ENCODE data around the gene RPRM. TPM values are rescaled to one million over a fixed set of nuclear protein-coding genes. Genes with fewer than 3 reads are reported as not detected.

RPRM gene
- total RNA-seq, 1 experiment from 2014 or later = 38.4 TPM

DNA sequence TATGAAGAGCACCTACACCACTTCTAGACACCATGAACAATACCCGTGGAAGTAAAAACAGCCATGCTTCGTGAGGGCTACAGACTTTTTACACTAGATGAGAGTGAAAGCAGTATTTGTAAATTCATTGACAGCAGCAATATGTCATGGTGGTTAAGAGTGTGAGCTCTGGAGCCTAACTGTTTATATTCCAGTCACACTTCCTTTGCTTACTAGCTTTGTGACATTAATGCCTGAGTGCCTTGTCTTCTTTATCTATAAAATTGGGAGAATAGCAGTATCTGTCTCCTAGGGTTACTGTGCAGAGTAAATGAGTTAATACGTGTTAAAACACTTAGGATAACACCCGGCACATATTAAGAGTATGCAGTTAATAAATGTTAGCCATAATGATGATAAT lies 33.8 kb upstream of the RPRM start:
- Histone ChIP-seq H3K23me2 (ENCODE audit: insufficient read length, low read depth, low read length, poor library complexity, severe bottlenecking) (no peaks in the 10 kb centered on the region), H3K18ac (ENCODE audit: insufficient read length, low read depth, low read length) (no peak overlapping the region), H2AK5ac (ENCODE audit: insufficient read length, low read length) (no peak overlapping the region), H3K4ac (ENCODE audit: low read depth, low read length) (no peak overlapping the region), H4K8ac (replicated peaks; ENCODE audit: insufficient read length, low read depth, low read length) (no peak overlapping the region), H4K20me1 (ENCODE audit: control insufficient read depth, insufficient read depth, insufficient read length) (no peaks in the 10 kb centered on the region), H4K91ac (ENCODE audit: insufficient read length, low read depth, low read length) (no peak overlapping the region), H2BK120ac (ENCODE audit: low read depth, low read length, poor library complexity, severe bottlenecking) (no peak overlapping the region), H3K27me3 (ENCODE audit: insufficient read depth, low read length) (no peaks in the 10 kb centered on the region), H3K4me2 (ENCODE audit: insufficient read depth, insufficient read length, low read length) (no peak overlapping the region), H3K9ac (ENCODE audit: extremely low read depth, insufficient read length, low read length) (no peak overlapping the region), H2BK15ac (ENCODE audit: low read depth, low read length) (no peak overlapping the region), H2AFZ (ENCODE audit: low read length) (no peak overlapping the region), H2BK20ac (ENCODE audit: low read depth, low read length, poor library complexity, severe bottlenecking) (no peak overlapping the region), H3K56ac (ENCODE audit: insufficient read length, low read depth, low read length) (no peak overlapping the region), H2BK5ac (ENCODE audit: insufficient read length, low read length) (no peak overlapping the region), H3K14ac (ENCODE audit: insufficient read depth, low read length) (no peak overlapping the region), H3K23ac (ENCODE audit: insufficient read length, low read depth, low read length) (no peak overlapping the region), H3K79me1 (ENCODE audit: insufficient read depth, low read depth, low read length, poor library complexity, severe bottlenecking) (no peaks in the 10 kb centered on the region), H3K27ac (ENCODE audit: insufficient read length, low read depth, low read length) (no peak overlapping the region), H3K79me2 (ENCODE audit: insufficient read depth, low read length) (no peaks in the 10 kb centered on the region), H4K5ac (ENCODE audit: insufficient read length, low read depth, low read length) (no peak overlapping the region), H3K4me1 (ENCODE audit: insufficient read depth, low read length) (peaks cover 1% of the 10 kb centered on the region; the same call in 1 of the 2 replicates), H3K9me3 (ENCODE audit: control insufficient read depth, low read depth, low read length) (no peaks in the 10 kb centered on the region), H3T11ph (ENCODE audit: low read length) (no peak overlapping the region), H2BK12ac (ENCODE audit: insufficient read length, low read depth, low read length) (no peak overlapping the region)
- WGBS (ENCODE audit: extremely low coverage, insufficient read length, low lambda C conversion rate) = no CpG with 5 or more reads among the region's 4 CpGs
- H3K4me1 Mint-ChIP-seq = peaks cover 3 to 13% of the 10 kb centered on the region in 2 experiments
- H3K27ac Mint-ChIP-seq = no peak overlapping the region
- no peak for DNase-seq
- H3K9me3 Mint-ChIP-seq = peaks cover 8 to 9% of the 10 kb centered on the region in 2 experiments
- H3K4me3 Mint-ChIP-seq = no peak overlapping the region
- no peaks in the 10 kb centered on the region for H3K27me3 Mint-ChIP-seq (ENCODE audit: low read depth)
- H3K36me3 Mint-ChIP-seq (ENCODE audit: insufficient read depth in 1 of 3, low read depth in 3 of 3) = peaks cover 6 to 13% (median 11%) of the 10 kb centered on the region in 3 experiments
- TF ChIP-seq CTCF (conservative IDR thresholded peaks at IDR 0.05) = no peak
